GM12864 (cell line): ENCODE data around the gene PIEZO2.

Source experiments
- DNase-seq: peaks from one replicate; pipeline ENCODE4 v3.0.0-alpha.2; 2011; ENCODE audit warnings: low read depth
- H3K4me3 ChIP-seq: 2 replicates; pipeline ENCODE4 v1.5.1; 2011; ENCODE audit warnings: mild to moderate bottlenecking, low read depth, low read length, control low read depth
- TF ChIP-seq, protein P1 (sequence below): IDR thresholded peaks from 2 replicates; pipeline ENCODE4 v1.5.1; 2011; ENCODE audit warnings: low read depth, mild to moderate bottlenecking, moderate library complexity, low read length, control low read depth, inconsistent platforms; ENCODE audit errors: missing control alignments

PIEZO2 gene

DNA sequence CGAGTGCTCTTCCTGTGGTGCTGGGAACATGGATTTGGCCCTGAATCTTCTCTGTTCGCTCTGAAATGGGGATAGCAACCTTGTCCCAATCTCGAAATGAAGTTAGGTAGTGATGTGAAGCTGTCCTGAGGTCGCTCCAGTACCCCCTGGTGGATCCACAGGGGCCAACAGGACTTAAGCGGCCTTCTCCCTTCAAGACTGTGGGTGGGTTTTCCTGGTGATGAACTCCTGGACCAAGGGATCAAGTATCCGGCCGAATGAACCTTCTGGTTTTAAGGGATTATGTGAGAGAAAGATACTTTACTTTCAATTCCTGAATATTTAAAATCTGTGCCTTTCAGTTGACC lies 467.0 kb downstream of the PIEZO2 start:
- no peak for DNase-seq
- TF ChIP-seq, protein P1, sequence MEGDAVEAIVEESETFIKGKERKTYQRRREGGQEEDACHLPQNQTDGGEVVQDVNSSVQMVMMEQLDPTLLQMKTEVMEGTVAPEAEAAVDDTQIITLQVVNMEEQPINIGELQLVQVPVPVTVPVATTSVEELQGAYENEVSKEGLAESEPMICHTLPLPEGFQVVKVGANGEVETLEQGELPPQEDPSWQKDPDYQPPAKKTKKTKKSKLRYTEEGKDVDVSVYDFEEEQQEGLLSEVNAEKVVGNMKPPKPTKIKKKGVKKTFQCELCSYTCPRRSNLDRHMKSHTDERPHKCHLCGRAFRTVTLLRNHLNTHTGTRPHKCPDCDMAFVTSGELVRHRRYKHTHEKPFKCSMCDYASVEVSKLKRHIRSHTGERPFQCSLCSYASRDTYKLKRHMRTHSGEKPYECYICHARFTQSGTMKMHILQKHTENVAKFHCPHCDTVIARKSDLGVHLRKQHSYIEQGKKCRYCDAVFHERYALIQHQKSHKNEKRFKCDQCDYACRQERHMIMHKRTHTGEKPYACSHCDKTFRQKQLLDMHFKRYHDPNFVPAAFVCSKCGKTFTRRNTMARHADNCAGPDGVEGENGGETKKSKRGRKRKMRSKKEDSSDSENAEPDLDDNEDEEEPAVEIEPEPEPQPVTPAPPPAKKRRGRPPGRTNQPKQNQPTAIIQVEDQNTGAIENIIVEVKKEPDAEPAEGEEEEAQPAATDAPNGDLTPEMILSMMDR: peak; percentile 26
- H3K4me3 ChIP-seq: no peak overlapping the region

DNA sequence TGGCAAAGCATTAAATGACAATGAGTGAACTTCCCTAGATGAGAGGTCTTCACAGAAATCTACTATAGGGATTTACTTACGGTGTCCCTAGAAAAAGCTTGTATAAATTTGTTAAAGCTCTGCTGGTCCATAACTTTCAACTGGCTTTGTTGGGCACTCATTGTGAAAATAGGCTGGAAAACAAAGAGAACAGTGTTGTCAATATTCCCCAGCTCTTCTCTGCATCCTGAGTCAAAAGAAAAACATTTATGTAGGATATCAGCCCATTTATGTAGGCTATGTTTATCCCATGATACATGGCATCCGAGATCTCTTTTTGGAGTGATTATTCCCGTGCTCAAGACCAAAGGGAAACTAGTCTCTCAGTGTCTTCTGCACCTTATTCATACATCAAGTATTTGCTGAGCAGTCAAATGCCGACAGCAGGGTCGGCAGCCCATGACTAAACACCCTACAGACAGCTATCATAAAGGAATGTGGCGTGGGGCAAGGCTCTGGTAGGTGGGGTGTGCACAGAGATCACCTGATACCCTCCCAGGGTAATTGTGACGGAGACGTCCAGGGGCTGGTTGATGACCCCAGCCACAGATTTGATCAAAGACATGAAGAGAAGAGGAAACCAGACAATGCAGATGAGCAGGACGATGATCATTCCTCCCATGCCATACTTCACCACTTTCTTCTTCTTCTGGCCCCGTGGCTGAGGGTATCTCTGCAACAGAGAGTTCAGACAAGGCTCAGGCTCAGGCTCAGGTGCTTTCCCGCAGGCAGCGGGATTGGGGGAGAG lies 467.6 kb downstream of the PIEZO2 start:
- DNase-seq: no peak
- TF ChIP-seq, protein P1: no peak

DNA sequence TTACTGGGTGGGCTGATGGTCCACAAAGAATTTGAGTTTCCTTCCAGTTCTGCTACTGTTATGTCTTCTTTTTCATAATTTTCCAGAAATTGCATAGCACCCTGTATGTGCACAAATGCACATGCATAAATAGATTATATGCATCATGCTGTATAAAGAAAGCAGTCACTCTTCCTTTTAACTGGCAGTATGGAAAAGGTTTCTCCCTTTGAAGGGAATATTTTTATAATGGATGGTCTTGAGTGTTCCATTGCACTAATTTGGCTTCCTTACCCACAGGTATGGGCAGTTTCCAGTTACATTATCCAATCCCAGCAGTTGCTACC lies 469.1 kb downstream of the PIEZO2 start:
- TF ChIP-seq, protein P1: no peak
- H3K4me3 ChIP-seq: no peak overlapping the region
- no peak for DNase-seq

More for the DNA sequence above, 467.6 kb downstream of the PIEZO2 start:
- H3K4me3 ChIP-seq: no peak overlapping the region

DNA sequence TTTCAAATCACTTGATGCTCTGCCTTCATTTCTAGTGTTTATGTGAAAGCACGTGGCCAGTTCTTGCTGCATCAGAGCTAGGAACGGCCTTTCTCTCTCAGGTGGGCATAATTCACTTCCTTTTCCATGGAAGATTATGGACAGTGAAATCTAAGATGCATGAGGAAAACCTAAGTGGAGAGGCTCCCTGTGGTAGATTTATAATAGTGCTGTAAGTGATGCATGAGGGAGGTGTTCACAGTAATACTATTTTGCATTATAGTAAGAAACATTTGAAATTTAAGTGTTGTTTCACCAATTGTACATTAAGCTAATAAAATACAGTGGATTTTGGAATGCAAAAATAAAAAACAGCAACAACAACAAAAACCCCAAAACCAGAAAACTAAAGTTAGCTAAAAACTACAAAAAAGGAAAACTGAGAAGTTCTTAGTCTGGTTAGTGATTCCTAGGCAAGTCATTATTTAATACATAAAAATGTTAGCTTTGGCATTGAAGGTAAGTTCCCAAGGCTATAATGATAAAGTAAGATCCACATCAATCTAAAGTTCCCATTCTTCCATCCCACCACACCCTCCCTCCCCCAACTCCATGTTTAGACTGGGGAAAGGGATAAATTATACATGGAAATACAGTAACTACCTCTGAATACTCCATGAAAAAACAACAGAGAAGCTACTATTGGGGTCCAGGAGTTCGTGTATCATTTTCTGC lies 469.7 kb downstream of the PIEZO2 start:
- TF ChIP-seq, protein P1: no peak
- DNase-seq: no peak
- no peak overlapping the region for H3K4me3 ChIP-seq

DNA sequence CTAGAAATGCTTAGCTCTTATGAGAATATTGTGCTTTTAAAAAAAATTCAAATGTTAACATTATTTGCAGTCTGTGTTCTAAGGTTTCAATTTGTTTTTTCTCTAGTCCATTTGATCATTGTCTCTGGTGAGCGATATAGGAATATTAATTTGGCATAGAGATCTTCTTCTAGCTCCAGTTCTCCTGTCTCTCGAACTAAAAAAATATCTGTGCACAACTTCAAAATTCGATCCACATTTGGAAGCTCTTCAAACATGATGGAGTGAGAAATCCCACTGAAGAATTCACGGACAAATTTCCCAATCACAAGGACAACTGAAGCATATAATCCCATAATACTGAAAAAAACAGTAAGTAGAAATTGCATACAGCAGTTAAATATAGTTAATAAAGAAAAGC lies 477.9 kb downstream of the PIEZO2 start:
- H3K4me3 ChIP-seq: no peak overlapping the region
- no peak for DNase-seq
- TF ChIP-seq, protein P1: no peak

DNA sequence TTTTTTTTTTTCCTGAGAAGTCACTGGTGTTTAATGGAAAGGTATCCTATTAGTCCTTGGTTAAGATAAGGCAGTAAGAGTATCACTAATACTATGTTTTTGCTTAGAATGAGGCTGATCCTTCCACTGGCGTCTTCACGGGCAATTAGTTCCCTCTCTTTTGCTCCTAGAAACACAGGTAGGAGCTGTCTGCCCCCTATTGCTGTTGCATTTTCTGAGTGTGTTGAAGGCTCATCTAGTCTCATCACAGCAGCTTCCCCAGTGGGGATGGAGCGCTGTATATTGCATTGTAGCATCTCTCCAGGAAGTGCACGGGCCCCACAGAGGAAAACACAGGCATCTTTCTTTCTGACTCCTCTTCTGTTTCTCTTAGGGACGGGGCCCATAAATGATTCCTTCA lies 478.5 kb downstream of the PIEZO2 start:
- DNase-seq: no peak
- TF ChIP-seq, protein P1: no peak
- no peak overlapping the region for H3K4me3 ChIP-seq
